ENCODE data around the gene SOS2.

SOS2 gene

DNA sequence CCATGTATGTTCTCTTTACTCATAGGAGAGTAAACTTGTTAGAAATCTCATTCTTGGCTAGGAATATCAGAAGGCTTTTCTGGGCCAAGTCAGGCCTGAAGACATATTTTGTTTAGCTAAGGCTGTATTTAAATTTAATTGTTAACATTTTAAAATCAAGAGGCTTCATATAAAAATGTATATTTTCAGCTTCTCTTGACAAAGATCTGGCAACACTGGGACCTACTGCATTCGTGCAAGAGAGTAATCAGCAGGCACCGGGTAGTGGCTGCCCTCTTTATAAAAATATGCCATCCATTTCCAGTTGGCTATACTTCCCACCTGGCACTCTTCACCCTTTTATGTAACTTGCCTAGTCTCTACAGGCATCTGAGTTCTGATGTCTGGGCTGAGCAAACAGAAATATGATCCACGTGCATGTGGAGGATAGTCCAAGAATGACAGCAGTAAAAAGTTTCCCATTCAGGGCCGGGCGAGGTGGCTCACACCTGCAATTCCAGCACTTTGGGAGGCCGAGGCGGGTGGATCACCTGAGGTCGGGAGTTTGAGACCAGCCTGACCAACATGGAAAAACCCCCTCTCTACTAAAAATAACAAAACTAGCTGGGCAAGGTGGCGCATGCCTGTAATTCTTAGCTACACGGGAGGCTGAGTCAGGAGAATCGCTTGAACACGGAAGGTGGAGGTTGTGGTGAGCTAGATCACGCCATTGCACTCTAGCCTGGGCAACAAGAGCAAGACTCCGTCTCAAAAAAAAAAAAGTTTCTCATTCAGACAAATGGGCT, 2.0 kb upstream of the SOS2 start:
- peaks cover 37% of the 10 kb centered on the region for H3K4me1 Mint-ChIP-seq
- H3K27me3 Mint-ChIP-seq, result no peaks in the 10 kb centered on the region
- H3K36me3 Mint-ChIP-seq, result no peaks in the 10 kb centered on the region
- H3K27ac Mint-ChIP-seq, result peak overlapping the region; percentile 84
- H3K9me3 Mint-ChIP-seq, result no peaks in the 10 kb centered on the region
- H3K4me3 Mint-ChIP-seq, result peak overlapping the region; percentile 52

DNA sequence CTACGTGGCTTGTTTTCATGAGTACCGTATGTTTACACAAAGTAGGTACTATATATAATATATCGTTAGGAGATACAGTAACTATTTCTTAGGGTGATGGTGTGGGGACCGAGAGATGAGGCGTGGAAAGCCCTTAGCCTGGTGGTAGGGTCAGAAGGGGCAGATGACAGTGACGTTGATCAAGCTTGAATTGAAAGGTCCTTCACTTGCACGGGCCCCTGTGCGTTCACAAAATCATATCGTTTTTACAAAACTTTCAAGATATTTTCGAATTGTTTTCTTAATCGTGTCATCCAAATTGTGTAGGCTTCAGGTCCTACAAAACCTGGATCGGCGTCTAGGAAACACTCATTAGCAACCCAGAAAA, 881 bp upstream of the SOS2 start:
- Mint-ChIP-seq H3K36me3 (no peaks in the 10 kb centered on the region), H3K4me3 (peak overlapping the region; percentile 84), H3K9me3 (no peaks in the 10 kb centered on the region), H3K27me3 (no peaks in the 10 kb centered on the region), H3K4me1 (peaks cover 42% of the 10 kb centered on the region), H3K27ac (peak overlapping the region; percentile 80)

DNA sequence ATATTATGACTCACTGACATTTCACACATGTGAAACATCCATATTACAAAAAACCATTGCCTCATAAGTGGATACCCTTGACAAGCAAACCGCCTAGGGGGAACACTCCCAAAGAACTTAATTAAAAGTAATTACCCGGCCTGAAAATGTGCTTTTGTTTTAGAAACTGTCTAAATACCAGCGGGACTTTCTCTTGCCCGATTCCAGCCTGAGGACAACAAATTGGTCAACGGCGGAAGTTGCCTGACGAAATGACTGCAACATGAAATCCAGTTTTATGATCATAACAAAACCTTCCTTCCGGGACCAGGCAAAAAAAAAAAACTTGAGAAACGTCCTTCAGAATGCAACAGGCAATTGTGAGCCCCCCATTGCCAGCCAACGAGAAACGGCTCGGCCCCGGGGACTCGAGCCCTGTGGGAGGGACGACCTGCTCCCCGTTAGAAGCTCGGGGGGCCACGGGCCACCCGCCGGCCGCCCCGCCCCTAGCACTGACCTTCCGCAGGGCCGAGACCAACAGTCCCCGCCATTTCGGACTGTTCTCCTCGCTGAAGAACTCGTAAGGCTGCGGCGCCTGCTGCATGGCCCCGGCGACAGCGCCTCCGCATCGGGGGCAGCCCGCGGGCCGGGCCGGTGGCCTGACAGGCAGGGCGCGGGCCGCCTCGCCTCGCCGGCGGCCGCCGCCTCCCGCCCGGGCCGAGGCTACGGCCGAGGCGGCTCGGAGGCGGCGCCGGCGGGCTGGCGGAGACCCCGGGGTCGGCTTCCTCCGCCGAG, 490 bp downstream of the SOS2 start:
- Mint-ChIP-seq H3K4me3 (peak overlapping the region; percentile 95), H3K27me3 (no peaks in the 10 kb centered on the region), H3K4me1 (peaks cover 53% of the 10 kb centered on the region), H3K36me3 (no peaks in the 10 kb centered on the region), H3K27ac (peak overlapping the region; percentile 98), H3K9me3 (no peaks in the 10 kb centered on the region)

DNA sequence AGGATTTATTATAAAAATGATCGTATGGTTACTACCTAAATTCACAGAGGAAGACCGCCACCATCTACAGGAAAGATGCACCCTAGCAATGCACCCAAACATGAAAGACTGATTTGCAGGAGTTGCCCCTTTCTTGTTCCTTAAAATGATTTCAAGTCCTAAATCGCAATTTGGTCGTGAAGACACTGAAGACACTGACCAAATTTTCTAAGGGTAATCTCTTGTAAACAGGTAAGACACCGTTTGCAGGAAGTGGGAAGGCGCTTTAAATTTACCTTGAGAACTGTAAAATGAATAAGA, 1.0 kb downstream of the SOS2 start:
- Mint-ChIP-seq H3K4me3 (peak overlapping the region; percentile 95), H3K4me1 (peaks cover 59% of the 10 kb centered on the region), H3K36me3 (no peaks in the 10 kb centered on the region), H3K27me3 (no peaks in the 10 kb centered on the region), H3K27ac (peak overlapping the region; percentile 98), H3K9me3 (no peaks in the 10 kb centered on the region)

DNA sequence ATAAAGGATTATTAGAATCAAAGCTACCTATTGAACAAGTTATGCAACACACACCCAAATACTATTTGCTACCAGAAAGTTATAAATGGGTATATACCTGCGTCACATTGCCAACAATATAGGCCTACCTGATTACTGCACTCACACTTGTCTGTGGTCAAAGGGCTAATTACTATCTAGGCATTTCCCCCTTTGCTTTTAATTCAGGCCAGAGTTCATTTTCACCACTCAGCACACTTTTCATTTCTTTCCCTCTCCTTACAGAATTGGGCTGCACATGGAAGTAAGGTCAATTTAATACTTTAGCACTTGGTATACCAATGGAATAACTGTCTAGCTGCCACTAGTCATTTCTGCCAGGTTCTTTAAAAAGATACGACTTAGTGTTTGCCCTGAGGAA, 1.7 kb downstream of the SOS2 start:
- peak overlapping the region; percentile 28 for H3K4me3 Mint-ChIP-seq
- peaks cover 62% of the 10 kb centered on the region for H3K4me1 Mint-ChIP-seq
- peak overlapping the region; percentile 10 for H3K27ac Mint-ChIP-seq
- no peaks in the 10 kb centered on the region for H3K27me3 Mint-ChIP-seq
- no peaks in the 10 kb centered on the region for H3K9me3 Mint-ChIP-seq
- no peaks in the 10 kb centered on the region for H3K36me3 Mint-ChIP-seq

DNA sequence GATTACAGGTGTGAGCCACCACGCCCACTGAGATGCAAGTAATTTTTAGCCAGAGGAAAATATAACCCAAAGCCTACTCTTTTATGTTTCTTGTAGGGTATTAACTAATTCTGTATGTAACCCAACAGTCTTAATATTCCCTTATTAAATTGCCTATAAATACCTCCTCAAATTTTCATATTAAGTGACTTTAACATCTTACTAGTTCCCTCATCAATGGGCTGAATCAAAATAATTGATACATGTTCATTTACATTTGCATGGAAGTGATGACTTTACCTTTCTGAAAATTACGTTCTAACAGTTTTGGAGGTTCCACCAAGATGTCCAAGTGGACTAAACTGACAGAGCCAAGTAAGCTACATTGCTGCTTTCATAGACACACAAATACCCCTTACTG, 3.1 kb downstream of the SOS2 start:
- H3K36me3 Mint-ChIP-seq, result no peaks in the 10 kb centered on the region

DNA sequence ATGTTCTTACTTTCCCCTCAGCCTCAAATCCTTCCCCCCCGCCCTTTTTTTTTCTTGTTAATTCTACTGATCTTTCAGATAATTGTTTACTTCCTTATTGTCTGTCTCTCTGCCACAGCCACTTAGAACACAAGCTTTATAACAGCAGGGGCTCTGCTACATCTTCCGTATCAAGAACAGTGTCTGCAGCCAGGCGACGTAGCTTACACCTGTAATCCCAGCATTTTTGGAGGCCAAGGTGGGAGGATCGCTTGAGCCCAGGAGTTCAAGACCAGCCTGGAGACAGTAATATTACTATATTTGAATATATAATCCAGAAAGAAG, 5.4 kb downstream of the SOS2 start:
- Mint-ChIP-seq H3K27me3 (no peaks in the 10 kb centered on the region), H3K27ac (peak overlapping the region; percentile 36), H3K4me3 (no peak overlapping the region), H3K9me3 (no peaks in the 10 kb centered on the region), H3K4me1 (peaks cover 74% of the 10 kb centered on the region), H3K36me3 (peaks cover 5% of the 10 kb centered on the region)

More for the DNA sequence above, 3.1 kb downstream of the SOS2 start:
- peaks cover 65% of the 10 kb centered on the region for H3K4me1 Mint-ChIP-seq
- peak overlapping the region; percentile 55 for H3K27ac Mint-ChIP-seq
- no peaks in the 10 kb centered on the region for H3K27me3 Mint-ChIP-seq
- H3K9me3 Mint-ChIP-seq, result no peaks in the 10 kb centered on the region
- no peak overlapping the region for H3K4me3 Mint-ChIP-seq

DNA sequence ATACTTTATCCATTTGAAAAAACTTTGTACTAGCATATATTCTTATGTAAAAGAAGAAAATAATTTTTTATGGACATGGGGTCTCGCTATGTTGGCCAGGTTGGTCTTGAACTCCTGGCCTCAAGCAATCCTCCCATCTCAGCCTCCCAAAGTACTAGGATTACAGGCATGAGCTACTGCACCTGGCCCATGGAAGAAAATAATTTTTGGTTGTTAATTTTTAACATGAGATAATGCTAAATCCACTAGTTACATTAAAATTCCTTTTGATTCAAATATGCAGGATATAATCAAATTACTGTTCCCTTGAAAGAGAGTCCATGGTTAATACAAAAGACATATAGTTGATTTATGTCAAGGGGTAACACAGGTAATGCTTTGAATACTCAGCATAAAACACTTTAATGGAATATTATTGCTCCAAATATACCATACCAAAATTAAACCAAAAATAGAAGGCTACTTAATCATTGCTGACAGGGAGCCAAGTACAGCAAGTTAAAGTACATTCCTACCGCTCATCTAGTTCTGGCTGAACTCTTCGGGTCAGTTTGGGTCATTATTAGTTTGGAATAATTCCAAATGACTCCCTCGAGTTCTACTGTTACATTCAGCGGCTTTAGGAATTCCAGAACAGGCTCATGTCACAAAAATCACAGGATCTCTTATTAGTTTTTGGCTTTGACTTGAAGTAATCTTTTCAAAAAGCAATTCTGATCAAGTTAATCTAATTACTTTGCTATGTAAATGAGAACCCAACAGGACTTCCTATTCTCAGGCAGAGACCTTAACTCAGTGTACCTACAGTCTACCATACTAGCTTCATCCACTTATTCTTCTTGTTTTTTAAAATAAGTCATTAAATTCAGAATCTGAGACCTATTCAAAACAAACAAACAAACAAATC, 6.1 kb downstream of the SOS2 start:
- H3K4me1 Mint-ChIP-seq, result peaks cover 75% of the 10 kb centered on the region
- H3K36me3 Mint-ChIP-seq, result peaks cover 5% of the 10 kb centered on the region
- no peaks in the 10 kb centered on the region for H3K27me3 Mint-ChIP-seq
- H3K9me3 Mint-ChIP-seq, result no peaks in the 10 kb centered on the region
- no peak overlapping the region for H3K4me3 Mint-ChIP-seq
- H3K27ac Mint-ChIP-seq, result peak overlapping the region; percentile 36

DNA sequence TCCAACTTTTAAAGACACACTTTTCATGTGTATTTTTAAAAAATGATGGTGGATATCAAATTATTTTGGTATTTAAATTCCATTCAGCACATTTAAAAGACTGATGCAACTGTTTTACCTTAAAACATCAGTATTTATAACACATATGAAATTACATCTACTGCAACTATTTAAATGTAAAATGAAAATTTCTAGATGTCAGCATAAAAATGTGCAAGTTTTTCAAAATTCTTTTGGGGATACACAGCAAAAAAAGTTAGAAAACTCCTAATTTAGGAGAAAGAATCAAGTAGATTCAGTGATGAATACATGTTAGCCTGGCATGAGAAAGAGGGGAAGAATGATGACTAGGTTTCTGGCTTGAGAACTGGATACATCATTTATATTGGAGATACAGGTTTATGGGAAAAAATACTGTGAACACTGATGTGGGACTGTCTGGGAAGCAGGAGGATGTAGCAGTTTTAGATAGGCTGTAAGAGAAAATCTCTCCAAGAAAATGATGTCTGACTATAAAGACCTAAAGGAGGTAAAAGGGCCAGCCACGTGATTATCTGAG, 9.2 kb downstream of the SOS2 start:
- Mint-ChIP-seq H3K9me3 (no peaks in the 10 kb centered on the region), H3K4me3 (no peak overlapping the region), H3K27ac (peak overlapping the region; percentile 31), H3K27me3 (no peaks in the 10 kb centered on the region), H3K4me1 (peaks cover 68% of the 10 kb centered on the region), H3K36me3 (peaks cover 9% of the 10 kb centered on the region)

DNA sequence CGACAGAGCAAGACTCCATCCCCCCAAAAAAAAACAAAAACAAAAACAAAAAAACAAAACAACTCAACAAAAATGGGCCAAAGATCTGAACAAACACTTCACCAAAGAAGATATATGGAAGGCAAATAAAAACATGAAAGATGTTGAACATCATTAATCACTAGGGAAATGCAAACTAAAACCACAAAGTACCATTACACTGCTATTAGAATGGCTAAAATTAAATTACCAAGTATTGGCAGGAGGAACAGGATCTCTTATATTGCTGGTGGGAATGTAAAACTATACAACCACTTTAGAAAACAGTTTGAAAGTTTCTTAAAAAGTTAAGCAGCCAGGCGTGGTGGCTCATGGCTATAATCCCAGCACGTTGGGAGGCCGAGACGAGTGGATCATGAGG, 12.9 kb downstream of the SOS2 start:
- H3K36me3 Mint-ChIP-seq, result peaks cover 14% of the 10 kb centered on the region
- no peak overlapping the region for H3K4me3 Mint-ChIP-seq
- H3K27ac Mint-ChIP-seq, result no peak overlapping the region
- peaks cover 56% of the 10 kb centered on the region for H3K4me1 Mint-ChIP-seq
- no peaks in the 10 kb centered on the region for H3K9me3 Mint-ChIP-seq
- no peaks in the 10 kb centered on the region for H3K27me3 Mint-ChIP-seq

DNA sequence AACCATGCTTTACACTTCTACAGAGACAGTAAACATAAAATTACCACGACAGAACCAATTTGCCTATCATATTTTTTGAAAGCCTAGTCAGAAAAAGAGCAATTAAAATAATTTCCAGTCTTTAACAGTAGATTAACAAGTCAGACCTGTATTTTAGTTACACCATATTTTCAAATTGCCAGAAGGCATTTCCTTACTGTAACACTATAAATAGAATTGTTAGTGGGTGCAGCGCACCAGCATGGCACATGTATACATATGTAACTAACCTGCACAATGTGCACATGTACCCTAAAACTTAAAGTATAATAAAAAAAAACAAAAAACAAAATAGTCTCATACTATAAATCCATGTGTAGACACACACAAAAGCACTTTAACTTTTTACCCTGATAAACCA, 16.0 kb downstream of the SOS2 start:
- no peak overlapping the region for H3K4me3 Mint-ChIP-seq
- H3K4me1 Mint-ChIP-seq, result peaks cover 44% of the 10 kb centered on the region
- no peak overlapping the region for H3K27ac Mint-ChIP-seq
- H3K36me3 Mint-ChIP-seq, result peaks cover 15% of the 10 kb centered on the region
- no peaks in the 10 kb centered on the region for H3K27me3 Mint-ChIP-seq
- H3K9me3 Mint-ChIP-seq, result no peaks in the 10 kb centered on the region

DNA sequence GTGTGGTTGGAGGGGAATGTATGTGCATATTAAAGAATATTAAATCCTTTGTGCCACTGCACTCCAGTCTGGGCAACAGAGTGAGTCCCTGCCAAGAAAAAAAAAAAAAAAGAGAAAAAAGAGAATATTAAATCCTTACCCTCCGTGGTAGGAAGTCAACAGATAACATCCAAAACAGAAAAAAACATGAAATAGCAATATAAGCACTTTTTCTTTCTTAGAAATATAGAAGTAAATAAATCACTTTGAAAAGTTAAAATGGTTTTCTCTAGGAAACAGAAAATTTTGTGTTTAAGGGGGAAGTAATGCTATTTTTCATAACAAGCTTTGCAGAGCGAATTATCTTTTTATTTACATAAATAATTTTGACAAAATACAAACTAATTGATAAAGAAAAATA, 17.6 kb downstream of the SOS2 start:
- H3K4me3 Mint-ChIP-seq, result no peak overlapping the region
- no peak overlapping the region for H3K27ac Mint-ChIP-seq
- H3K27me3 Mint-ChIP-seq, result no peaks in the 10 kb centered on the region
- peaks cover 12% of the 10 kb centered on the region for H3K36me3 Mint-ChIP-seq
- H3K4me1 Mint-ChIP-seq, result peaks cover 37% of the 10 kb centered on the region
- no peaks in the 10 kb centered on the region for H3K9me3 Mint-ChIP-seq

DNA sequence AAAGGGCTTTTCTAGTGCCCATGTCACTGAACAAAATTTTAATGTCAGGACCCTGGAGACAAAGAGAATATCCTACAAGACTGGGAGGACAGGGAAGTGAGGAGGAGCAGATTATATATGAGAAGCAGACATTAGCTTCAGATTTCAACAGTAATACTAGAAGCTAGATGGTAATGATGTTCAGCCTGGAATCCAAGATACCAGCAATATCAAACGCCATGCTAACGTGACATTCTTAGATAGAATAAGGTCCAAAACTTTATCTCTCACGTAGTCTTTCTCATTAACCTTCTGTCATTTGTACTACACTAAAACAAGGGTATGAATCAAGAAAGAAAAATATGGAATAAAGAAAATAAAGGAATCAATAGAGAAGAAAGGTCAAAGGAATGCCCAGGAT, 18.7 kb downstream of the SOS2 start:
- H3K4me3 Mint-ChIP-seq, result no peak overlapping the region
- H3K36me3 Mint-ChIP-seq, result peaks cover 12% of the 10 kb centered on the region
- no peaks in the 10 kb centered on the region for H3K27me3 Mint-ChIP-seq
- no peaks in the 10 kb centered on the region for H3K9me3 Mint-ChIP-seq
- no peak overlapping the region for H3K27ac Mint-ChIP-seq
- H3K4me1 Mint-ChIP-seq, result peaks cover 32% of the 10 kb centered on the region

DNA sequence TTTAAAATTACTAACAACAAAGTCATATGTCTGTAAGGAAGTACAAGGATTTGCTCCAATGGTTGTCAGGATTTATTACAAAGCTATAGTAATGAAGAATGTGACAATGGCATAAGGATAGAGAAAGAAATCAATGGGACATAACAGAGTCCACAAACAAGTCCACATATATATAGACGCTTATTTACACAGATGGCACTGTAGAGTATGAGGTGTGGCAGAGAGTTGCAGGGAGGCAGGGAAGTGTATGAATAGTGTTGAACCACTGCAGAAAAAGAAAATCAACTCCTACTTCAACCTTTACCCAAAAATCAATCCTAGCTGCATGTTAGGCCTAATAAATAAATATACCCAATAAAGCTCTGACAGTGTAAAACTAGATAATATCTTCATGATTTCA, 21.3 kb downstream of the SOS2 start:
- Mint-ChIP-seq H3K4me3 (no peak overlapping the region), H3K4me1 (peaks cover 33% of the 10 kb centered on the region), H3K27ac (no peak overlapping the region), H3K36me3 (peaks cover 11% of the 10 kb centered on the region), H3K27me3 (no peaks in the 10 kb centered on the region), H3K9me3 (no peaks in the 10 kb centered on the region)

DNA sequence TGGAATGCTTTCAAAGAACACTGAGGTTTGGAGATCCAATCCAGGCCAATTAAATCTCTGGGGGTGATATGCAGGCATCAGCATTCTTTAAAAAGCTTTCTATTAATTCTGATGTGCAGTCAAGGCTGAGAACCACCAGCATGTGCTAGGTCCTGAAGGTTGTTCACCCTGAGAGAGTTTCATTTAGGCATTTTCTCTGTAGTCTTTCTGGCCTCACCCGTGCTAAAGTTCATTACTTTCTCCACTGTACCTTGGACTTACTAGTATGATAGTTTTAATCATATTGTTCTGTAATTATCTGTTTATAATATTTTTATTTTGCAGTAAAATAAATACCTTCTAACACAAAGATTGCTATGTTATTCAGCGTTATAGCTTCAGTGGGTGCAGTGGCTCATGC, 32.9 kb downstream of the SOS2 start:
- H3K4me1 Mint-ChIP-seq, result no peaks in the 10 kb centered on the region
- no peaks in the 10 kb centered on the region for H3K9me3 Mint-ChIP-seq
- H3K27me3 Mint-ChIP-seq, result no peaks in the 10 kb centered on the region
- peaks cover 10% of the 10 kb centered on the region for H3K36me3 Mint-ChIP-seq
- no peak overlapping the region for H3K4me3 Mint-ChIP-seq
- no peak overlapping the region for H3K27ac Mint-ChIP-seq

DNA sequence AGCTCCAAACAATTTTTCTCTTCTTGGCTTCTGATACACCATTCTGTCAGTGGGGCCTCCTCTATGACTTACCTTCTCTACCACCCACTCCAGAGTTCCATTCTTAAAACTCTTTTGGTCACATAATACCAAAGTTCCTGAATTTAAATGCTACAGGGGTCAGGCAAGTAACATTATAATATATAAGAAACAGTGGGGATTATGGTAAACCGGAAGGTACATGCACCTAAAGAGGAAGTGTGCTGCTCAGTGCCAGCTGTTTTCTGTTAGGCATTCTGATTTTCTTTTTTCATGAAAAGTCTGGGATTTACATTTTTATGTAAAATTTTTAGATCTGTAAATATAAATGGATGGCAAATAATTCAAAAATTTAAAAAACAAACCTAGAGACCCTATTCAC, 39.9 kb downstream of the SOS2 start:
- peaks cover 8% of the 10 kb centered on the region for H3K36me3 Mint-ChIP-seq
- H3K27me3 Mint-ChIP-seq, result no peaks in the 10 kb centered on the region
- H3K27ac Mint-ChIP-seq, result no peak overlapping the region
- H3K4me1 Mint-ChIP-seq, result no peaks in the 10 kb centered on the region
- no peaks in the 10 kb centered on the region for H3K9me3 Mint-ChIP-seq
- no peak overlapping the region for H3K4me3 Mint-ChIP-seq
